GM18519 (cell line): ENCODE results near the gene TBC1D9B.
"Not testable (repeated sequence)": the region's sequence is repeated elsewhere in the genome, so short reads cannot be mapped to it uniquely, and the experiment has no call there.

Experiments
- ATAC-seq: cut with Tn5 transposase; IDR thresholded peaks from one replicate; pipeline ENCODE4 v1.9.1; 2021; ENCODE audit warnings: mild to moderate bottlenecking, moderate library complexity; ENCODE audit not compliant: unreplicated experiment, low FRiP score

Gene TBC1D9B

DNA sequence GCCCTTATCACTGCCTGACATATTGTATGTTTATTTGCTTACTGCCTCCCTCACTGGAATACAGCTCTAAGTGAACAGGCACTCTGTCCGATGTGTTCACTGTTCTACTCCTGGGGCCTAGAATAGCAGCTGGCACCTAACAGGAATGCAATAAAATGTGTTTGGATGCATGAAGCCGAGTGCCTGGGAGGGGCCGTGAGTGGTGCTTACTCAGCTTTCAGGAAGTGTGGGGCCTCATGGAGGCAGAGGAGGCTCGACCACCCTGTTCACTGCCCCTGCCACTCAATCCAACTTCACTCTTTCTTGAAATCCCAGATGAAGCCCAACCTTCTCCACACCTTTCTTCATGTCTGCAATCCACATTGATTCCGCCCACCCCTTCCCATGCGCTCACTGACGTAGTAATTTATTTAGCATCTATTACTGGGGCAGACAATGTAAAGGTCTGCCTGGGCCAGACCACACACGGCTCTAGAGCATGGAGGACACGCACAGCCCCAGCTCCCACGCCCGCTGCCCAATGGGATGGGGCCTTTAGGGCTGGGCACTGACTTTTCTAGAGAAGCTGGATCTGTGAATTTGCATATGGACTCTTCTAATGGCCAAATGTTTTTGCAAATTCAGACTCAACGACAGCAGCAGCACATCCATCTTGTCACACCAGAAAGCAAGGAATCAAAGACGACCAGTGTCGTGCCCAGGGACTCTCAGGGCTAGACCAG, 21.3 kb downstream of the TBC1D9B start:
- ATAC-seq, result no peak

GRCh38 chr5:179885491-179886090, 22.1 kb downstream of the TBC1D9B start:
- ATAC-seq, result no peak

GRCh38 chr5:179883163-179883562, 24.5 kb downstream of the TBC1D9B start:
- no peak for ATAC-seq

- no peak for ATAC-seq
These were observed 25.4 kb downstream of the TBC1D9B start for GRCh38 chr5:179882338-179882737.

DNA sequence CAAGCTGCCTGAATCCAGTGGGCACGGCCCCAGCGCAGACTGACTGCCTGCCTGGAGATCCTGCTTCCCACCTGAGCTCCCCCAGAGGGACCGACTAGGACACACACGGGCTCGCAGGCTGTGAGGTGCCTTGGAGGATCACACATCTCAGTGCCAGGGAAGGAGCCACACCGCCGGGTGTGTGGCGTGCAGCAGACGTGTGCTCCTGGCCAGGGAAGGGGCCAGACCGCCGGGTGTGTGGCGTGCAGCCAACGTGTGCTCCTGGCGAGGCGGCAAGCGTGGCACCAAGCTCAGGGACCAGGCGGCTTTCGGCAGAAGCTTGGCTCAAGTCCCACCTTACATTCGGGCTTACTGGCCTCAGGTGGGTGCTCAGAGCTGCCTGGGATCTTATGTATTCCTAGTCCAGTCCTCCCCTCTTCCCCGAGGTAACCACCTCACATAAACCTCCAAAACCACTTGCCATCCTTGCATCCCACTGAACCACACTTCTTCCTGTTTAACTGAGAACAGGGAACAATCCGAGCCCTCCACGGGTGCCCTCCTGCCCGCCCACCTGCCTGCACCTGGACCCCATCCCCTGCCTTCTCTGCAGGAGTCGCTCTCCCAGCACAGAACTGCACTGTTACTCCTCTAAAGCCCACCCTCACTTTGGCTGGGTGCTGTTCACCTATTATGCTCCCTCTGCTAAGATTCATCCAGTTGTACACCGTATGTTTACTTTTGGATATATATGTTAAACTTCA, 26.7 kb downstream of the TBC1D9B start:
- ATAC-seq, result no peak

- ATAC-seq, result no peak
These were observed 27.5 kb downstream of the TBC1D9B start for GRCh38 chr5:179880066-179880650.

DNA sequence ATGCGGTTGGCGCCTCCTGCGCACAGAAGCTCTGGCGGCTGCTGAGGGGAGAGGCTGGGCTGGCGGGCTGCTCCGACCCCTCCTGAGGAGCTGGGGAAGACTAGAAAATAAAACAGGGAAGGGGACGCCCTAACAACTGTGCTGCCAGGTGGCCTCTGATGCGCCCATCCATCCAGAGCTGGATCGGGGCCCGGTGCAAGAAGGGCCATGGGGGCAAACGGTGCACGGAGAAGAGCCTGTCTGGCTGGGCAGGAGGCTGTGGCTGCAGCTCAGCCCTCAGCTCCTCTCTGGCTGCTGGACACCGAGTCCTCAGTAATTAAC, 28.0 kb downstream of the TBC1D9B start:
- ATAC-seq, result no peak

DNA sequence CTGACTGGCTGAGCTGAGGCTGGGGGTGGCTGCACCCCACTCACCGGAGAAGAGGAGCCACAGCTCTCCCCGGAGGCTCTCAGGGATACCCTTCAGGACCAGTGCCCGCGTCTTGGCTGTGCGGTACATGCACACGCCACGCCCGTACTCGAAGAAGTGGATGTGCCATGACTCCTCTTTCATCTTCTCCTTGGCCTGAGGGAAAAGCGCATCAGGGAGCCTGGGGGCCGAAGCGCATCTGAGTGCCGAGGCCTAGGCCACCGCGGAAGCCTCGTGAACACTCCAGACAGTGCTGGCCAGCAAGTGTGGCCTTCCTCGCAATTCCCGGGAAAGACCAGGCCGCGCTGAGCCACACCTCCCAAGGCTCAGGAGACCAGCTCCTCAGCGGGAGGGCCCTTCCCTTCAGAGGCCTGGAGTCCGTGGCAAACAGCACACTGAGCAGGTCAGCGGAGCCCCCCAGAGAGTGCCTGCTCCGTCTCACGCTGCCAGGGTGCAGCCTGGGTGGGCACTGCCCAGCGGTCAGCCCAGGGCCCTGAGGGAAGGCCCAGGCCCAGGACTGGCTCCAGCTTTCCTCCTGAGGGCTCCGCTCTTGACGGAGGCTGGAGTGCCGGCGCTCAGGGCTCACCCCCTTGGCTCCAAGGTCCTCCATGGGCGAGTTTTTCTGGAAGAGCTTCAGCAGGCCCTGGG, 28.6 kb downstream of the TBC1D9B start:
- ATAC-seq, result no peak

GRCh38 chr5:179878222-179879002, 29.3 kb downstream of the TBC1D9B start:
- no peak for ATAC-seq

DNA sequence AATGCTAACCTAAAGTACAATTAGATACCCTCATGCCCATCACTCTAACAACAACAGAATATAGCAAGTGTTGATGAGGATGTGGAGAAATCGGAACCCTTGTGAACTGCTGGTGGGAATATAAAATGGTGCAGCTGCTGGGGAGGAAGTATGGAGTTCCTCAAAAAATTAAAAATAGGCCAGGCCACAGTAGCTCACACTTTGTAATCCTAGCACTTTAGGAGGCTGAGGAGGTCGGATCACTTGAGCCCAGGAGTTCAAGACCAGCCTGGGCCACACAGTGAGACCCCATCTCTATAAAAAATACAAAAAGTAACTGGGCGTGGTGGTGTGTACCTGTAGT, 31.1 kb downstream of the TBC1D9B start:
- no peak for ATAC-seq

DNA sequence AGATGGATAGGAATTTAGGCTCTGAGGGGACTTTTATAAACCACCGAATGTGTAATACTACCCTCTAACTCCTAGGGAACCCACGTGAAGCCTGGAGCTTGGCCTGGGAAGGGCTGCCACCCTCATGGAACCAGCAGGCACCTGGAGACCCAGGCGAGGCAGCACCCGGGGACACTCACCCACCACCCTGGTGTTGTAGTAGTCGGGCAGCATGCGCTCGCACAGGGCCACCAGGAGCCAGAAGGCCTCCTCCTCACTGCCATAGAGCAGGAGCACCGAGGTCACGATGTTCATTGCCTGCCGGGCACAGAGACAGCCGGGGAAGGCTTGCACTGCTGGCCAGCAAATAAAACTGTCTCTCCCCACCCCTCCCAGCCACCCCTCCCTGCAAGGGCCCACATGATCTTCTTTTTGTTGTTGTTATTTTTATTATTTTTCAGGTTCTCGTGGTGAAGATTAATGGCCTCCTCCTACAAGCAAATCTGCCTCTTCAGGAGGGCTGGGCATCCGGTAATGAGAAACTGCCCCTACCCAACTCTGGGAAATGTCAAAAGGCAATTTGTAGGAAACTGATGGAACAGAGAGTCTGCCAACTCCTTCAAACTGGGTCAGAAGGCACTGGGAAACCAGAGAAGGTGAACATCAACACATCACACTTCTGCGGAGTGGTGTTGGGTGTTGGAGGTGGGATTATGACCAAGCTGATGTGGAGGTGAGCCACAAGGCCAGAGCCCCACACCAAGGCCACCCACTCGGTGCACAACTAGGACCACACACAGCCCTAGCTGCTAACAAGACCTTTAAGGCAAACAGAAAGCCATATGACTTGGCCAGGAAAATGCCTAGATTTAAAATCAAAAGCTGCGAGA, 31.7 kb downstream of the TBC1D9B start:
- no peak for ATAC-seq

DNA sequence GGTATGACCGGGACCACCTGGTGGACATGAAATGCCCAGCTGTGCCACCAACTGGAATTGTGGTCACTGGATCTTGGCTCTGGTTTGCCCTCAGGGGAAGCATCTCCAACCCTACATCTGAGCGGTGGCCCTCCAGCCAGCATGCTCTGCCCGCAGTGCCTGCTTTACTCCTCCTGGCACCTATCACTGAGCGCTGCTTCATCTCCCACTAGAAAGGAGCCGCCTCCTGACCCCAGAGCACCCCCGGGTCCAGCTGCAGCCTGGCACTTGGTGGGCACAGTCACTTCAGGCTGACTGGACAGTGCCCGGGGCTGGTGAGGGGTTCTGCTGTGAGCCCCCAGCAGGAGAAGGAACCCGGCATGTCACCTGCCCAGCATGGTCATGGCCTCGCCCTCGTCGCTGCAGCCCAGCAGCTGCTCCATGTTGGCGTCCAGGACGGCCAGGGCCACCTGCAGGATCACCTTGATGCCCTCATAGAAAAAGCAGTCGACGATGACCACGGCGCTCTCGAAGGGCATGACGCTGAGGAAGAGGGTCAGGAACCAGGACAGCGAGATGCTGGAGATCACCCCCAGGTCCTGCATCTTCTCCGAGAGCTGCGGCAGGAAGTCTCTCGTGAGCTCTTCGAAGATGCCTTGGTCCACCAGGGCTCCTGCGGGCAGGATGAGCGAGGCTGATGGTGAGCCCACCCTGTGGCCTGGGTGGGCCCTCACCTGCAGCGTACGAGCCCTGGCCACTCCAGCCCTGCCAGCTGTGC, 33.0 kb downstream of the TBC1D9B start:
- no peak for ATAC-seq

- ATAC-seq, result no peak
These were observed 33.6 kb downstream of the TBC1D9B start for GRCh38 chr5:179874136-179874535.

DNA sequence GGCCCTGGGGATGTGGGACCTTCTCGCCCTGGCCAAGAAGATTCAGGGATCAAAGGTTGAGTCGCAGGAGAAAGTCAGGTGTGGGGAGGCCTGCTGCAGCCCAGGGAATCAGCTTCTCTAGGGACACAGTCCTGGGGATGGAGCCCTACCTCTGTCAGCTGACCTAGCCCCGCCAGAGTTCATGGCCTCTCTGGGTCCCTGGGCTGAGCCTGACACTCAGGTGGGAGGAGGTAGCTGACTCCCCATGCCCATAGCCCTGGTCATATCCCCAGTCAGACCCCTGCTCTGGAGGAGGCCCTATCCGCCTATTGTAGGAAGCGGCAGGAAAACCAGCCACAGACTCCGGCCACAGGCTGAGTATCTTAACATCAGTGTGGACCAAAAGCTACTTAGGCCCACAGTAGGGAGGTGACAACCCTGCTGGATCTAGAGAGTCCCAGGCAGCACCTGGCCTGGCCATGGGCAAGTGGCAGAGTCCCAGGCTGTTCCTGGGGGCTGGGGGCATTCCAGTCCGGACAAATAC, 34.0 kb downstream of the TBC1D9B start:
- no peak for ATAC-seq

- no peak for ATAC-seq
These were observed 34.7 kb downstream of the TBC1D9B start for GRCh38 chr5:179872828-179873575.

- no peak for ATAC-seq
These were observed 35.5 kb downstream of the TBC1D9B start for GRCh38 chr5:179872055-179872827.

DNA sequence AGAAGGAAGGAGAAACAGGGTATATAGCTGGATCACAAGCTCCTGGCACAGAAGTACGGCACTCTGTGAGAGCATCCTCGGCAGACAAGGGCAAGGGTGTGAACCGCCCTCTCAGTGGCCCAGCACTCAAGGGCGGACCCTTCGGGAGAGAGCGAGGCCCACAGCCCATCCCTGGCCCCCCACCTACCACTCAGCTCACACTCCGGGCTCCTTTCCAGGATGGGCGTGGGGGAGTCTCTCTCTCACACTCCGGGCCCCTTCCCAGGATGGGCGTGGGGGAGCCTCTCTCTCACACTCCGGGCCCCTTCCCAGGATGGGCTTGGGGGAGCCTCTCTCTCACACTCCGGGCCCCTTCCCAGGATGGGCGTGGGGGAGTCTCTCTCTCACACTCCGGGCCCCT, 36.2 kb downstream of the TBC1D9B start:
- ATAC-seq, result not testable (repeated sequence)
